HEK293T (cell line): ENCODE results near the gene FOXP4.

ENCODE experiments used
- ARNT ChIP-seq: fragments of 450-650 bp; IDR thresholded peaks from 2 replicates; pipeline ENCODE4 v1.6.1; 2017; ENCODE audit warnings: mild to moderate bottlenecking
- BHLHE40 ChIP-seq: fragments of 450-650 bp; IDR thresholded peaks from 2 replicates; pipeline ENCODE4 v1.6.1; 2016; ENCODE audit warnings: mild to moderate bottlenecking, moderate library complexity, borderline replicate concordance
- CTBP1 ChIP-seq: fragments of 450-650 bp; IDR thresholded peaks from 2 replicates; pipeline ENCODE4 v1.6.1; 2016; ENCODE audit warnings: borderline replicate concordance
- ELF4 ChIP-seq: fragments of 450-650 bp; IDR thresholded peaks from 2 replicates; pipeline ENCODE4 v1.6.1; 2017; ENCODE audit warnings: antibody characterized with exemption
- FOXA1 ChIP-seq: fragments of 450-650 bp; IDR thresholded peaks from 2 replicates; pipeline ENCODE4 v1.6.1; 2016; ENCODE audit warnings: mild to moderate bottlenecking
- FOXK2 ChIP-seq: fragments of 450-650 bp; IDR thresholded peaks from 2 replicates; pipeline ENCODE4 v1.6.1; 2016; ENCODE audit warnings: mild to moderate bottlenecking
- FOXM1 ChIP-seq: fragments of 450-650 bp; IDR thresholded peaks from 2 replicates; pipeline ENCODE4 v1.6.1; 2017; ENCODE audit warnings: mild to moderate bottlenecking, borderline replicate concordance
- HDGF ChIP-seq: fragments of 450-650 bp; IDR thresholded peaks from 2 replicates; pipeline ENCODE4 v1.6.1; 2017; ENCODE audit warnings: antibody characterized with exemption, borderline replicate concordance
- LEF1 ChIP-seq: fragments of 450-650 bp; IDR thresholded peaks from 2 replicates; pipeline ENCODE4 v1.6.1; 2017; ENCODE audit warnings: mild to moderate bottlenecking, borderline replicate concordance
- NFRKB ChIP-seq: fragments of 450-650 bp; IDR thresholded peaks from 2 replicates; pipeline ENCODE4 v1.6.1; 2016; ENCODE audit warnings: mild to moderate bottlenecking, moderate library complexity
- PKNOX1 ChIP-seq: fragments of 450-650 bp; IDR thresholded peaks from 2 replicates; pipeline ENCODE4 v1.6.1; 2016
- SP1 ChIP-seq: fragments of 450-650 bp; IDR thresholded peaks from 2 replicates; pipeline ENCODE4 v1.6.1; 2017
- SUZ12 ChIP-seq: fragments of 450-650 bp; IDR thresholded peaks from 2 replicates; pipeline ENCODE4 v1.6.1; 2016; ENCODE audit warnings: mild to moderate bottlenecking
- TARDBP ChIP-seq: fragments of 450-650 bp; IDR thresholded peaks from 2 replicates; pipeline ENCODE4 v1.6.1; 2016

- TF ChIP-seq FOXK2 (no peak), BHLHE40 (no peak), SUZ12 (no peak), FOXA1 (no peak), ARNT (no peak), FOXM1 (no peak), PKNOX1 (no peak), TARDBP (no peak), SP1 (no peak), ELF4 (no peak), NFRKB (no peak), LEF1 (no peak), HDGF (no peak), CTBP1 (no peak)
These were observed 90.6 kb downstream of the FOXP4 start for GRCh38 chr6:41636833-41637193.
